A549 (cell line): Measurements from ENCODE around the gene DUT. TPM values are rescaled to one million over a fixed set of nuclear protein-coding genes. Genes with fewer than 3 reads are reported as not detected.

Experiments
- ATAC-seq, 2 experiments: fragments of 200-7000 bp in 1 of 2; fragments of >200 bp in 1 of 2; cut with Nextera tagmentation in 1 of 2; cut with Tn5 transposase in 1 of 2; 3 replicates each; pipeline versions ENCODE4 v1.8.0 to v1.9.1; 2018 to 2020; ENCODE audit warnings: mild to moderate bottlenecking in 1 of 2, moderate library complexity in 1 of 2
- CTCF ChIA-PET: fragments of 300-600 bp; sonication (Branson Sonifier 250); formaldehyde crosslinking; extraction: SDS; loops from one replicate; lab custom pipeline; 2021; ENCODE audit warnings: antibody characterized with exemption, inconsistent platforms; lab: Yijun Ruan, JAX
- POLR2A ChIA-PET: fragments of 350-600 bp; formaldehyde crosslinking; extraction: SDS; loops from one replicate; lab custom pipeline; 2021; ENCODE audit warnings: antibody characterized with exemption, inconsistent platforms; lab: Yijun Ruan, JAX
- DNase-seq, 2 experiments: peaks; one replicate each; pipeline versions ENCODE4 v3.0.0 to v3.0.0-alpha.2; 2011 to 2016; ENCODE audit warnings: low read depth in 1 of 2, low spot score in 1 of 2
- FAIRE-seq: peaks from 2 replicates; lab custom pipeline; 2011; peaks lifted over from hg19 to GRCh38; lab: Jason Lieb, UNC
- H3K27ac ChIP-seq, 2 experiments: fragments of >200 bp; sonication (Bioruptor Twin); formaldehyde crosslinking; 3 replicates each; pipeline ENCODE4 v1.5.1; 2016 to 2017
- H3K4me1 ChIP-seq: fragments of >200 bp; sonication (Bioruptor Twin); formaldehyde crosslinking; 3 replicates; pipeline ENCODE4 v1.6.1; 2016
- H3K4me2 ChIP-seq: fragments of >200 bp; sonication (Bioruptor Twin); formaldehyde crosslinking; 3 replicates; pipeline ENCODE4 v1.6.1; 2016
- H3K4me3 ChIP-seq: fragments of >200 bp; sonication (Bioruptor Twin); formaldehyde crosslinking; 3 replicates; pipeline ENCODE4 v1.5.1; 2016
- H3K9me3 ChIP-seq: fragments of >200 bp; sonication (Bioruptor Twin); formaldehyde crosslinking; 3 replicates; pipeline ENCODE4 v1.6.1; 2016
- BCL3 ChIP-seq: fragments of >200 bp; sonication (Bioruptor Twin); formaldehyde crosslinking; IDR thresholded peaks from 3 replicates; pipeline ENCODE4 v1.6.1; 2016
- CBX2 ChIP-seq: fragments of 200-600 bp; sonication (generic); IDR thresholded peaks from 2 replicates; pipeline ENCODE4 v1.6.1; 2016; ENCODE audit warnings: low read depth, mild to moderate bottlenecking, borderline replicate concordance
- CHD4 ChIP-seq: fragments of 200-600 bp; sonication (generic); IDR thresholded peaks from 2 replicates; pipeline ENCODE4 v1.6.1; 2016; ENCODE audit warnings: antibody characterized with exemption, mild to moderate bottlenecking, borderline replicate concordance
- CTCF ChIP-seq: fragments of >200 bp; sonication (Bioruptor Twin); formaldehyde crosslinking; IDR thresholded peaks from 3 replicates; pipeline ENCODE4 v1.5.1; 2016
- EP300 ChIP-seq, 2 experiments: fragments of >200 bp; sonication (Bioruptor Twin); formaldehyde crosslinking; IDR thresholded peaks; 2 replicates in 1 of 2; 3 replicates in 1 of 2; pipeline ENCODE4 v1.6.1; 2016 to 2017
- FOSB ChIP-seq: fragments of 250-450 bp; sonication (Bioruptor Pico); IDR thresholded peaks from 2 replicates; pipeline ENCODE4 v1.5.0; 2020; ENCODE audit warnings: mild to moderate bottlenecking, moderate library complexity
- FOSL2 ChIP-seq, 2 experiments: fragments of 450-650 bp in 1 of 2; fragments of >200 bp in 1 of 2; sonication (Bioruptor Twin) in 1 of 2; formaldehyde crosslinking; IDR thresholded peaks; 2 replicates each; pipeline versions ENCODE4 v1.5.0 to v1.6.1; 2016 to 2020; ENCODE audit warnings: mild to moderate bottlenecking in 1 of 2, moderate library complexity in 1 of 2
- HOXA7 ChIP-seq: fragments of 250-450 bp; sonication (Bioruptor Pico); IDR thresholded peaks from 2 replicates; pipeline ENCODE4 v1.5.0; 2020; ENCODE audit warnings: mild to moderate bottlenecking, moderate library complexity
- HOXB13 ChIP-seq: fragments of 250-450 bp; sonication (Bioruptor Pico); IDR thresholded peaks from 2 replicates; pipeline ENCODE4 v1.5.0; 2020; ENCODE audit warnings: low read depth, mild to moderate bottlenecking, moderate library complexity
- HOXB5 ChIP-seq: fragments of 250-450 bp; sonication (Bioruptor Pico); IDR thresholded peaks from 2 replicates; pipeline ENCODE4 v1.5.0; 2020; ENCODE audit warnings: mild to moderate bottlenecking, moderate library complexity
- MAFK ChIP-seq: fragments of 450-650 bp; IDR thresholded peaks from 2 replicates; pipeline ENCODE4 v1.6.1; 2014; ENCODE audit not compliant: partially characterized antibody
- NPAS2 ChIP-seq: fragments of 250-450 bp; sonication (Bioruptor Pico); IDR thresholded peaks from 2 replicates; pipeline ENCODE4 v1.8.0; 2022; ENCODE audit warnings: mild to moderate bottlenecking, moderate library complexity, borderline replicate concordance
- RARB ChIP-seq: fragments of 250-450 bp; sonication (Bioruptor Pico); IDR thresholded peaks from 2 replicates; pipeline ENCODE4 v1.8.0; 2021; ENCODE audit warnings: mild to moderate bottlenecking, moderate library complexity
- RFX5 ChIP-seq: fragments of 450-650 bp; IDR thresholded peaks from 2 replicates; pipeline ENCODE4 v1.7.1; 2014; ENCODE audit warnings: antibody characterized with exemption, mild to moderate bottlenecking, moderate library complexity
- SMC3 ChIP-seq: fragments of >200 bp; sonication (Bioruptor Twin); formaldehyde crosslinking; IDR thresholded peaks from 3 replicates; pipeline ENCODE4 v1.6.1; 2018; ENCODE audit warnings: inconsistent platforms
- SREBF2 ChIP-seq: fragments of 450-650 bp; IDR thresholded peaks from 2 replicates; pipeline ENCODE4 v1.6.1; 2014; ENCODE audit warnings: mild to moderate bottlenecking, moderate library complexity
- ZFP36 ChIP-seq: fragments of 450-650 bp; IDR thresholded peaks from 2 replicates; pipeline ENCODE4 v1.6.1; 2014; ENCODE audit warnings: borderline replicate concordance; ENCODE audit not compliant: partially characterized antibody
- ZNF302 ChIP-seq: fragments of 250-450 bp; sonication (Bioruptor Pico); IDR thresholded peaks from 2 replicates; pipeline ENCODE4 v1.9.0; 2021; ENCODE audit warnings: inconsistent platforms, mild to moderate bottlenecking, moderate library complexity
- WGBS: methylation state at CpG from one replicate; pipeline ENCODE4 v1.1.6; 2017; ENCODE audit errors: missing lambda C conversion rate; 5-methylcytosine and 5-hydroxymethylcytosine counted together
- polyA plus RNA-seq, 4 experiments: library from polyadenylated mRNA; depleted of rRNA in 3 of 4; stranded (reverse); fragments of >200 nt; fragmentation: RNase III in 1 of 4; extraction: RNeasy Plus Mini Kit Qiagen cat#74134 plus additional on column Dnase treatment in 1 of 4; gene quantifications; 2 replicates in 3 of 4; 3 replicates in 1 of 4; pipeline ENCODE4 v1.2.3, GENCODE V29; 2011 to 2017
- TF ChIP-seq, protein P1 (sequence below): fragments of 250-450 bp; sonication (Bioruptor Pico); IDR thresholded peaks from 2 replicates; pipeline ENCODE4 v1.5.0; 2021; ENCODE audit warnings: mild to moderate bottlenecking, moderate library complexity, borderline replicate concordance

Gene DUT
- polyA plus RNA-seq, 2 of the 4 experiments (the other 2 are of a cell fraction) = 89.1 to 114 TPM

GRCh38 chr15:48373821-48374451, 42.7 kb downstream of the DUT start:
- Histone ChIP-seq H3K4me3 (peak overlapping the region; percentile 30; the same call in 1 of the 3 replicates), H3K27ac (peak overlapping the region in 1 of 2 experiments; percentile 64; a peak in 3 of 6 replicates), H3K4me1 (peaks cover 11% of the 10 kb centered on the region; the same call in 2 of the 3 replicates), H3K4me2 (peak overlapping the region; percentile 79), H3K9me3 (no peaks in the 10 kb centered on the region)
- ChIA-PET CTCF (interaction anchor here (0.6 kb wide), 1 partner anchor 16 kb away, joined by 4 read pairs; no protein-coding TSS in a partner anchor), POLR2A (no interaction called here)
- 17% methylated on average over 10 of the region's 10 CpGs for WGBS
- DNase-seq = peak; percentile 18 to 31
- TF ChIP-seq FOSL2 (IDR thresholded peaks at IDR 0.05) (no peak), FOSL2 (CRISPR knock-in tag; IDR thresholded peaks at IDR 0.05) (peak; percentile 19; the same call in 1 of the 2 replicates), MAFK (no peak)
- ATAC-seq = peak; percentile 78 to 80
- FAIRE-seq = no peak

DNA sequence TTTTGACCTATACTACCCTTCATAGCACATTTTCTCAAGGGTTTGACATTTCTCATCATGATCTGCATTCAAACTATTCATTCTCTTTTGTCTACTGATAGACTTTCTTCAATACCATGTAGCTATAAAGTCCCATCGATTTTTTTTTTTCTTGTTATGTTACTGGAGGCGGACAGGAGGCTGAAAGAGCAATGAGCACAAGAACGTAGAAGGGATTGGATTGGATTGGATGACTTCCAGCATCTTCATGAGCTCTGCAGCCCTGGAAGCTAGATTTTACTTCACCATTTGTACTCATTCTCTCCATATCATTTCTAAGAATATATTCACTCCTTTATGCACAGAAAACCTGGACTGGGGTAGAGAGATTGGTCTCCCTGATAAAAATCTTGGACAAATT, 43.2 kb downstream of the DUT start:
- CTCF ChIA-PET = interaction anchor here (1.3 kb wide), 1 partner anchor 16 kb away, joined by 3 read pairs; no protein-coding TSS in a partner anchor
- WGBS = 50% methylated on average over 3 of the region's 3 CpGs

GRCh38 chr15:48375767-48376166, 44.5 kb downstream of the DUT start:
- Histone ChIP-seq H3K4me1 (peaks cover 11% of the 10 kb centered on the region; the same call in 2 of the 3 replicates), H3K9me3 (no peaks in the 10 kb centered on the region), H3K27ac (no peak overlapping the region), H3K4me2 (no peak overlapping the region), H3K4me3 (no peak overlapping the region)
- CTCF ChIA-PET = interaction anchor here (1.3 kb wide), 1 partner anchor 17 kb away, joined by 3 read pairs; no protein-coding TSS in a partner anchor
- 51% methylated on average over 2 of the region's 2 CpGs for WGBS
- POLR2A ChIA-PET = no interaction called here
- ATAC-seq (no peak), FAIRE-seq (no peak), DNase-seq (no peak)
- TF ChIP-seq CTCF (no peak), NPAS2 (no peak), HOXB13 (CRISPR knock-in tag) (no peak), EP300 (IDR thresholded peaks at IDR 0.05) (no peak), RFX5 (no peak), HOXA7 (CRISPR knock-in tag) (no peak), FOSB (CRISPR knock-in tag) (no peak), ZFP36 (no peak), HOXB5 (CRISPR knock-in tag) (no peak), SREBF2 (no peak), MAFK (no peak), SMC3 (no peak), CHD4 (no peak), ZNF302 (no peak), BCL3 (no peak)
- TF ChIP-seq, protein P1, sequence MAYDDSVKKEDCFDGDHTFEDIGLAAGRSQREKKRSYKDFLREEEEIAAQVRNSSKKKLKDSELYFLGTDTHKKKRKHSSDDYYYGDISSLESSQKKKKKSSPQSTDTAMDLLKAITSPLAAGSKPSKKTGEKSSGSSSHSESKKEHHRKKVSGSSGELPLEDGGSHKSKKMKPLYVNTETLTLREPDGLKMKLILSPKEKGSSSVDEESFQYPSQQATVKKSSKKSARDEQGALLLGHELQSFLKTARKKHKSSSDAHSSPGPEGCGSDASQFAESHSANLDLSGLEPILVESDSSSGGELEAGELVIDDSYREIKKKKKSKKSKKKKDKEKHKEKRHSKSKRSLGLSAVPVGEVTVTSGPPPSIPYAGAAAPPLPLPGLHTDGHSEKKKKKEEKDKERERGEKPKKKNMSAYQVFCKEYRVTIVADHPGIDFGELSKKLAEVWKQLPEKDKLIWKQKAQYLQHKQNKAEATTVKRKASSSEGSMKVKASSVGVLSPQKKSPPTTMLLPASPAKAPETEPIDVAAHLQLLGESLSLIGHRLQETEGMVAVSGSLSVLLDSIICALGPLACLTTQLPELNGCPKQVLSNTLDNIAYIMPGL = no peak

More for the DNA sequence above, 43.2 kb downstream of the DUT start:
- H3K4me1 ChIP-seq = peaks cover 11% of the 10 kb centered on the region; the same call in 2 of the 3 replicates
- ATAC-seq = no peak
- DNase-seq = no peak
- TF ChIP-seq CBX2 (no peak), SREBF2 (no peak), RARB (CRISPR knock-in tag) (no peak)
- H3K4me2 ChIP-seq = peak overlapping the region; percentile 79
- FAIRE-seq = no peak
- H3K4me3 ChIP-seq = no peak overlapping the region
- POLR2A ChIA-PET = no interaction called here
- no peaks in the 10 kb centered on the region for H3K9me3 ChIP-seq
- H3K27ac ChIP-seq = no peak overlapping the region; a peak in 1 of 6 replicates
